NCI-H146 treated with DMSO at 0.1 percent for 48 hours (cell line): ENCODE data around the gene IL2.

ENCODE experiments used
- DNase-seq: peaks from one replicate; lab custom pipeline; 2025; ENCODE audit not compliant: unreplicated experiment; lab: John Stamatoyannopoulos, UW

The IL2 gene

DNA sequence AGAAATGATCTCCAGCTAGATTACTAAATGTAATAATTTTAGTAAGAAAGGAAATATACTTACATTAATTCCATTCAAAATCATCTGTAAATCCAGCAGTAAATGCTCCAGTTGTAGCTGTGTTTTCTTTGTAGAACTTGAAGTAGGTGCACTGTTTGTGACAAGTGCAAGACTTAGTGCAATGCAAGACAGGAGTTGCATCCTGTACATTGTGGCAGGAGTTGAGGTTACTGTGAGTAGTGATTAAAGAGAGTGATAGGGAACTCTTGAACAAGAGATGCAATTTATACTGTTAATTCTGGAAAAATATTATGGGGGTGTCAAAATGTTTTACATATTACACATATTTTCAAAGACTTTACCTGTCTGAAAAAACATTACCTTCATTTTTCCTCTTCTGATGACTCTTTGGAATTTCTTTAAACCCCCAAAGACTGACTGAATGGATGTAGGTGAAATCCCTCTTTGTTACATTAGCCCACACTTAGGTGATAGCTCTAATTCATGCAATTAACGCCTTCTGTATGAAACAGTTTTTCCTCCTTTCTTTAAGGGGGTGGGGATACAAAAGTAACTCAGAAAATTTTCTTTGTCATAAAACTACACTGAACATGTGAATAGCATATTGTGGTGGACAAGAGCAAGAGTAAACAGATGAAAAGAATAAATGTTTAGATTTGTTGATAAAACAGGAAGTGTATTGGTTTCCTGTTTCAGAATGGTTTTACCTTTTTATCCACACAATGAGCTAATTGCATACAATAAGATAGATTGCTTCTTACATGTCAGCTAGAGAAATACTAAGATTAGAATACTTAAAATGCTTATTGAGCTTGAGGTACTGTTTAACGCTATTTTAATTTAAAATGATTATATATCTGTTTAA is at the start of gene IL2:
Gene IL2 (minus strand): TSS at position 495 of the 886 bp plus-strand sequence. CDS start 285 bp downstream, at position 210.
- DNase-seq = no peak

DNA sequence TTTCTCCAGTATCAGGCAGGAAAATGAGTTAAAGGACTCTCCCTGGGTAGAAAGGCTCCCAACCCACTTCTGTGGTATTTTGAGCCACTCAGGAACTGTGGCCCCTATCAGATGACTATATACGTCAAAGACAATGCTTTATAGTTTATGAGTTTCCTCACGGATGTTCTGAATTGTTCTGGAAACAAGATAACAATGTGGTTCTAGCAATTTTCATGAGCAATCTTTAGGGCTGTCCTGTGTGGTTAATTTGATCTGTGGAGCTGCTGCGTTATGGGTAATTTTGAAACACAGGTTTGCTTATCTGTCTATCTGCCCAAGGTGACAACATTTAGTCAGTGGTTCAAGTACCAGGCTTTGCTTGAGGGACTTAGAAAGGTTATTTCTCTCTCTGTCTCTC is 46.7 kb upstream of the IL2 start:
- no peak for DNase-seq

GRCh38 chr4:122500852-122501501 is 44.5 kb upstream of the IL2 start:
- DNase-seq = no peak

DNA sequence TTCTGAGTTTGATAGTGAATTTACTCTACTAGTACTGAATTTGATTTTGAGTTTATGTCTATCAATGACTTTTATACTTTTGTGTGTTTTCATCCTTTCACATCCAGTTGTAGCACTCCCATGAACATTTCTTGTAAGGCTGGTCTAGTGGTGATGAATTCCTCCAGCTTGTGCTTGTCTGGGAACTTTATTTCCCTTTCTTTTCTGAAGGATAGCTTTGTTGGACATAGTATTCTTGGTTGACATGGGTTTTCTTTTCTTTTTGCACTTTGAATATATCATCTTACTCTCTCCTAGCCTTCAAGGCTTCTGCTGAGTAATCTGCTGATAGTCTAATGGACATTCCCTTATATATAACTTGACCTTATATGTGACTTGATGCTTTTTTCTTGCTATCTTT is 32.5 kb upstream of the IL2 start:
- DNase-seq = no peak

DNA sequence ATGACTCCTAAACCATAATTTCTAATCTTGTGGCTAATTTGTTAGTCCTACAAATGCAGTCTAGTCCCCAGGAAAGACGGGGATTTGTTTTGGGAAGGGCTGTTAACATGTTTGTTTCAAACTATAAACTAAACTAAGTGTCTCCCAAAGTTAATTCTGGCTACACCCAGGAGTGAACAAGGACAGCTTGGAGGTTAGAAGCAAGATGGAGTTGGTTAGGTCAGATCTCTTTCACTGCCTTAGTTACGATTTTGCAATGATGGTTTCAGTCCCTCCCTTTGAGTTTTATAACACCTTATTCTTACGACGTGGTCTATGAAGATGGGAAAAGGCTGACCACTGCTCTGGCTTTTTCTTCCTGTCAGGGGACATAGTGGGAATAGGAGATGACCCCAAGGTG is 27.0 kb upstream of the IL2 start:
- DNase-seq = no peak

GRCh38 chr4:122481766-122482405 is 25.4 kb upstream of the IL2 start:
- no peak for DNase-seq

GRCh38 chr4:122480655-122481487 is 24.3 kb upstream of the IL2 start:
- DNase-seq = no peak

DNA sequence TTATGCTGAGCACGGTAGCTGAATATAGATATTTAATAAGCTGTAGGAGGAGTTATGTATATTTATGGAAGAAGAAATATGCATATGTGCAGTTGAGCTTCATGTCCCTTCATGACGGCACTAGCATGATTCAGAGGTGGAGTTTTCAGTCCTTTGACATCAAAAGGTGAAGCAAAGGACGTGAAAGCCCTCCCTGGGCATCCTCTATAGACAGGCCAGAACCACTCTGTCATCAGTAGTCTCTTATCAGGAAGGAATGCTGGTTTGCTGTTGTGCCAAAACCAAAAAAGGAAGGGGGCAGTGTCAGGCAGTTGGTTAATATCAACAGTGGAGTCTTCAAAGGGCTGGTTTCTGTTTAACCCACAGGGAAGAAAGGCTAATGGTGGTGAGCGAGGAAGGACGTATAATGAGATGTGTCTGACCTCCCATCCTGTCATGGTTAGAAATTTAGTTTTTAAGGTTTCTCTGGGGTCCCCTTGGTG is 23.5 kb upstream of the IL2 start:
- no peak for DNase-seq

GRCh38 chr4:122476745-122477144 is 20.2 kb upstream of the IL2 start:
- no peak for DNase-seq

DNA sequence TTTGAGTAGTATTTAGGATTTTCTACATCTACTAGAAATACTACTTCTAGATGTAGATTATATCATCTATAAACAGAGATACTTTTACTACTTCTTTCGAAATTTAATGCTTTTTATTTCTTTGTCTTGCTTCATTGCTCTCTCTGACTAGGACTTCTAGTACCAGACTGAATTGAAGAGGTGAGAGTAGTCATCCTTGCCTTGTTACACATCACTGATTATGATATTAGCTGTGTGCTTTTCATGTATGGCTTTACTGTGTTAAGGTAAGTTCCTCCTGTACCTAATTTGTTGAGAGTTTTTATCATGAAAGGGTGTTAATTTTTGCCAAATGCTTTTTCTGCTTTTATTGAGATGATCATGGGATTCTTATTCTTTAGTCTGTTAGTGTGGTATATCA is 19.6 kb upstream of the IL2 start:
- DNase-seq = no peak

DNA sequence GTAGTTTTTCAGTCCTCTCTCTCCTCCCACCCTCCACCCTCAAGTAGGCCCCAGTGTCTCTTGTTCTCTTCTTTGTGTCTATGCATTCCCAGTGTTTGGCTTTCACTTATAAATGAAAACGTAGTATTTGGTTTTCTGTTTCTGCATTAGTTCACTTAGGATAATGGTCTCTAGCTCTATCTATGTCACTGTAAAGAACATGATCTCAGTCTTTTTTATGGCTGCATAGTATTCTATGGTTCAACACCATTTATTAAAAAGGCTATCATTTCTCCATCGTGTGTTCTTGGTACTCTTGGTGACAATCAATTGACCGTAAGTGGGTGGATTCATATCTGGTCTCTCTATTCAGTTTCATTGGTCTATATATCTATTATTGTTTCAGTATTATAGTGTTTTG is 18.7 kb upstream of the IL2 start:
- DNase-seq = no peak

- no peak for DNase-seq
These were observed 12.9 kb upstream of the IL2 start for GRCh38 chr4:122469457-122469856.

- DNase-seq = no peak
These were observed 2.1 kb upstream of the IL2 start for GRCh38 chr4:122458625-122459024.

- DNase-seq = no peak
These were observed 3.0 kb downstream of the IL2 start for GRCh38 chr4:122453384-122453995.

GRCh38 chr4:122450847-122451246 is 5.7 kb downstream of the IL2 start:
- DNase-seq = no peak

GRCh38 chr4:122434285-122434684 is 22.2 kb downstream of the IL2 start:
- DNase-seq = no peak

- DNase-seq = no peak
These were observed 25.2 kb downstream of the IL2 start for GRCh38 chr4:122431351-122431750.

- DNase-seq = no peak
These were observed 33.3 kb downstream of the IL2 start for GRCh38 chr4:122423246-122423645.

GRCh38 chr4:122412547-122412946 is 44.0 kb downstream of the IL2 start:
- DNase-seq = no peak

- no peak for DNase-seq
These were observed 52.7 kb downstream of the IL2 start for GRCh38 chr4:122403861-122404260.
